ENCODE data around the gene GDA.

The GDA gene

GRCh38 chr9:72217306-72217842, 68.1 kb downstream of the GDA start:
- no peak overlapping the region for H3K4me3 ChIP-seq (ENCODE audit: low read depth, low read length)
- TF ChIP-seq CTCF (IDR thresholded peaks at IDR 0.05; ENCODE audit: borderline replicate concordance, insufficient read depth, low read depth, low read length) = no peak

- H3K4me3 ChIP-seq (ENCODE audit: low read depth, low read length) = no peak overlapping the region
- no peak for TF ChIP-seq CTCF (IDR thresholded peaks at IDR 0.05; ENCODE audit: borderline replicate concordance, insufficient read depth, low read depth, low read length)
Observed at GRCh38 chr9:72220589-72220988, 71.3 kb downstream of the GDA start.

DNA sequence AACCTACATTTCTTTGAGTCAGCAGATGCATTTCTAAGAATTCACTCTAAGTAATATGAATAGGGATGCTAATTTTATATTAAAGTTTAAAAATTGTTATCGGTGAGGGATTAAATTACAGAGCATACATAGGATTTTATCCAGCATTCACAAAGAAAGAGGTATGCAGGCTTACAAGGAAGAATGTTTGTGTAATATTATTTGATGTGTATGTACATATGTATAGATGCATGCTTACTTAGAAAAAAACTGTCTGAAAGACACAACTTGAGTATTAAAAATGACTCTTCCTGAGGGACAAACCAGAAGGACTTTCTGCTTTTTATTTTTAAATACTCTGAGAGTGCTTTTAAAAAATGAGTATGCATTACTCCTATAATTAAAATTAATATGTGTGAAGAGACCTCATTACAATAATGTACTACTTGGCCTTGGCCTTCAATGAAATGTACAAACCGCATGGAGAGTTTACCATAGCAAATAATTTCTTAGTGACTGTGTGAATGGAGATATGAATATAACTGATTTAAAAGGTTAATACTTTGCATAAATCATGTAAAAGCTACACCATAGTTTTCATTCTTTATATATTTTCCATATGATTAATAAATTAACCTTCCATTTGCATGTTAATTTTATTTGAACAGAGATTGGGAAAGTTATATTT, 77.0 kb downstream of the GDA start:
- H3K4me3 ChIP-seq (ENCODE audit: low read depth, low read length) = no peak overlapping the region
- TF ChIP-seq CTCF (IDR thresholded peaks at IDR 0.05; ENCODE audit: borderline replicate concordance, insufficient read depth, low read depth, low read length) = no peak

DNA sequence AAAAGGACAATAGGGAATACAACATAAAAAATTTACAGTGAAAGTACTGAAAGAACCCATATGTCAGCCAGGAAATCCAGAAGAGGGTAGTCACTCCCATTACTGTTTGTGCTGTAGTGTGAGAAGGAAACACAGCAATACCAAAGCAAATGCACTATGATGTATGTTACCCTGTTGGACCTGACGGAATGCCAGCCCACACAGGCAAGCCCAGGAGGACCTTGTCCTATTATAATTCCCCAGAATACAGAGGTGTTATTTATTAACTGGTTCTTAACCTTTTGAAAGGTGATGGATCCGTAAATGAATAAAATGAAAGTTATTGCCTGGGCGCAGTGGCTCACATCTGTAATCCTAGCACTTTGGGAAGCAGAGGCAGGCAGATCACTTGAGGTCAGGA, 79.0 kb downstream of the GDA start:
- H3K4me3 ChIP-seq (ENCODE audit: low read depth, low read length) = no peak overlapping the region
- TF ChIP-seq CTCF (IDR thresholded peaks at IDR 0.05; ENCODE audit: borderline replicate concordance, insufficient read depth, low read depth, low read length) = no peak

DNA sequence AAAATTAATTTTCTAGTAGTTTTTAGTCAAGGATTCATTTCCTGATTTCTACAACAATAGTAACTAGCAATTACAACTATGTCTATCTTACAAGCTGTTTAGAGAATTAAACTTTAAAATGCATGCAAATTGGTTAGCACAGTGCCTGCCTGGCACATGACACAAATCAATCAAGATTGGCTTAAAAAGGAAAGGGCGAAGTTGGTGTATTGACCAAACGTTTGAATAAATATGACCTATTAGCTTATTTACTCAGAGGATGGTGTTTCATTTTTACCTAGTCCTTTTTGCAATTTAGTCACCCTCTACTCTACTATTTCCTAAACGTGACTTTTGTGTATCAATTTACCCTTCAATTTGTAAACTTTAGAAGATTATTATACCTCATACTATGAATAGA, 83.5 kb downstream of the GDA start:
- no peak for TF ChIP-seq CTCF (IDR thresholded peaks at IDR 0.05; ENCODE audit: borderline replicate concordance, insufficient read depth, low read depth, low read length)
- H3K4me3 ChIP-seq (ENCODE audit: low read depth, low read length) = no peak overlapping the region

DNA sequence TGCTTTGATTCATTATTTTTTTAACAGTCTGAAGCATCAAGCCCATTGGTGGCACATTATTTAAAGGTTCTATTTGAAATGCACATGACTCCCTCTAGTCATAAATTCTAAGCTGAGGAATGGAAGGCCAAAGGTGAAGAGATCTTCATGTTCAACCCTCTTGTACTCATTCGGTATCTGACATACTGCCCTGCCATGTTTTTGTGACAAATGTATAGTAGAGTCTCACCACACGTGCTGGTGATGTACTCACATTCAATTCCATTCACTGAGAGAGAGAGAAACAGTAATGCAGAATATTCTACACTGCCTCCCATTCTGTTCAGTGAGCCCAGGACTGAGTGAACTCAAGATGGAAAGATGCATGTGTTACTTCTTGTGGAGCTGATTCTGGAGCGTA, 98.3 kb downstream of the GDA start:
- no peak for TF ChIP-seq CTCF (IDR thresholded peaks at IDR 0.05; ENCODE audit: borderline replicate concordance, insufficient read depth, low read depth, low read length)
- H3K4me3 ChIP-seq (ENCODE audit: low read depth, low read length) = no peak overlapping the region

GRCh38 chr9:72251589-72251988, 102.3 kb downstream of the GDA start:
- no peak for TF ChIP-seq CTCF (IDR thresholded peaks at IDR 0.05; ENCODE audit: borderline replicate concordance, insufficient read depth, low read depth, low read length)

More at GRCh38 chr9:72251589-72251988, 102.3 kb downstream of the GDA start:
- no peak overlapping the region for H3K4me3 ChIP-seq (ENCODE audit: low read depth, low read length)
